Lower lobe of right lung (tissue), 2 donors: Measurements from ENCODE around the gene PIP5K1B. TPM values are rescaled to one million over a fixed set of nuclear protein-coding genes. Genes with fewer than 3 reads are reported as not detected.

ENCODE experiments used
- ATAC-seq, 2 donors: fragments of 200-7000 bp; cut with Tn5 transposase; one replicate each; pipeline ENCODE4 v1.9.1; 2020 to 2022; ENCODE audit warnings: mild to moderate bottlenecking in 2 of 2, moderate library complexity in 2 of 2
- DNase-seq: peaks from one replicate; pipeline ENCODE4 v3.0.0-alpha.2; 2020
- H3K27ac ChIP-seq: fragments of 200-600 bp; one replicate; pipeline ENCODE4 v1.8.0; 2022
- H3K27me3 ChIP-seq: fragments of 200-600 bp; one replicate; pipeline ENCODE4 v1.8.0; 2022; ENCODE audit warnings: low read depth
- H3K36me3 ChIP-seq: fragments of 200-600 bp; one replicate; pipeline ENCODE4 v1.8.0; 2022; ENCODE audit warnings: mild to moderate bottlenecking
- H3K4me1 ChIP-seq: fragments of 200-600 bp; one replicate; pipeline ENCODE4 v1.8.0; 2022
- H3K4me3 ChIP-seq: fragments of 200-600 bp; one replicate; pipeline ENCODE4 v1.8.0; 2022; ENCODE audit warnings: mild to moderate bottlenecking
- H3K9me3 ChIP-seq: fragments of 200-600 bp; one replicate; pipeline ENCODE4 v1.8.0; 2022
- CTCF ChIP-seq: fragments of 200-600 bp; IDR thresholded peaks from one replicate; pipeline ENCODE4 v1.8.0; 2022; ENCODE audit warnings: antibody characterized with exemption, mild to moderate bottlenecking
- intact Hi-C: fragments of 100-400 bp; cut with DNase I; formaldehyde crosslinking; loops from one replicate; pipeline ENCODE4 v1.11.0; 2022
- total RNA-seq: library from RNA; stranded (reverse); fragmentation: NEBNext Ultra II Directional; extraction: Animal tissue kit (Norgen Biotek cat#: 25700); gene quantifications from one replicate; pipeline ENCODE4 v1.2.1, GENCODE V29; 2021
- donor health status: DM: no; HTN: yes; CAD: no; lungs with severe emphysema.

Gene PIP5K1B
- total RNA-seq, 1 donor from 2014 or later: 35.9 TPM

- no peak for ATAC-seq
- Histone ChIP-seq H3K27me3 (no peaks in the 10 kb centered on the region), H3K4me3 (no peak overlapping the region), H3K27ac (no peak overlapping the region), H3K36me3 (no peaks in the 10 kb centered on the region), H3K4me1 (no peaks in the 10 kb centered on the region), H3K9me3 (no peaks in the 10 kb centered on the region)
- no peak for TF ChIP-seq CTCF
- intact Hi-C loops: no loop called here
- no peak for DNase-seq
Measured at GRCh38 chr9:68797116-68797515, 92.1 kb downstream of the PIP5K1B start.

GRCh38 chr9:68798423-68798822, 93.4 kb downstream of the PIP5K1B start:
- no peak overlapping the region for H3K27ac ChIP-seq
- intact Hi-C loops: no loop called here
- DNase-seq: no peak

GRCh38 chr9:68800836-68801235, 95.8 kb downstream of the PIP5K1B start:
- Histone ChIP-seq H3K4me3 (no peak overlapping the region), H3K36me3 (no peaks in the 10 kb centered on the region), H3K4me1 (peaks cover 6% of the 10 kb centered on the region), H3K27ac (no peak overlapping the region), H3K9me3 (no peaks in the 10 kb centered on the region), H3K27me3 (no peaks in the 10 kb centered on the region)
- no peak for ATAC-seq
- no peak for DNase-seq
- intact Hi-C loops: no loop called here
- TF ChIP-seq CTCF: no peak

More at GRCh38 chr9:68798423-68798822, 93.4 kb downstream of the PIP5K1B start:
- Histone ChIP-seq H3K27me3 (no peaks in the 10 kb centered on the region), H3K4me3 (no peak overlapping the region), H3K4me1 (no peaks in the 10 kb centered on the region), H3K9me3 (no peaks in the 10 kb centered on the region), H3K36me3 (no peaks in the 10 kb centered on the region)
- ATAC-seq: no peak
- TF ChIP-seq CTCF: no peak

GRCh38 chr9:68802525-68803015, 97.5 kb downstream of the PIP5K1B start:
- ATAC-seq (no peak), DNase-seq (no peak)
- H3K9me3 ChIP-seq: no peaks in the 10 kb centered on the region
- no peak overlapping the region for H3K27ac ChIP-seq
- TF ChIP-seq CTCF: no peak
- H3K4me1 ChIP-seq: peaks cover 19% of the 10 kb centered on the region
- H3K27me3 ChIP-seq: no peaks in the 10 kb centered on the region
- no peak overlapping the region for H3K4me3 ChIP-seq
- intact Hi-C loops: no loop called here
- no peaks in the 10 kb centered on the region for H3K36me3 ChIP-seq

GRCh38 chr9:68804911-68805889, 100.2 kb downstream of the PIP5K1B start:
- peak overlapping the region; percentile 19 for H3K27ac ChIP-seq
- H3K27me3 ChIP-seq: no peaks in the 10 kb centered on the region
- peaks cover 19% of the 10 kb centered on the region for H3K4me1 ChIP-seq
- intact Hi-C loops: no loop called here
- no peak for TF ChIP-seq CTCF
- ATAC-seq (peak; percentile 91 to 93), DNase-seq (peak; percentile 66)
- no peaks in the 10 kb centered on the region for H3K9me3 ChIP-seq
- no peaks in the 10 kb centered on the region for H3K36me3 ChIP-seq
- no peak overlapping the region for H3K4me3 ChIP-seq
